GM19023 (cell line): ENCODE results near the gene BNIP3.
"Not testable (repeated sequence)": the region's sequence is repeated elsewhere in the genome, so short reads cannot be mapped to it uniquely, and the experiment has no call there.

ENCODE experiments used
- ATAC-seq: cut with Tn5 transposase; IDR thresholded peaks from one replicate; pipeline ENCODE4 v1.9.1; 2021; ENCODE audit warnings: mild to moderate bottlenecking, moderate library complexity; ENCODE audit not compliant: unreplicated experiment

The BNIP3 gene

DNA sequence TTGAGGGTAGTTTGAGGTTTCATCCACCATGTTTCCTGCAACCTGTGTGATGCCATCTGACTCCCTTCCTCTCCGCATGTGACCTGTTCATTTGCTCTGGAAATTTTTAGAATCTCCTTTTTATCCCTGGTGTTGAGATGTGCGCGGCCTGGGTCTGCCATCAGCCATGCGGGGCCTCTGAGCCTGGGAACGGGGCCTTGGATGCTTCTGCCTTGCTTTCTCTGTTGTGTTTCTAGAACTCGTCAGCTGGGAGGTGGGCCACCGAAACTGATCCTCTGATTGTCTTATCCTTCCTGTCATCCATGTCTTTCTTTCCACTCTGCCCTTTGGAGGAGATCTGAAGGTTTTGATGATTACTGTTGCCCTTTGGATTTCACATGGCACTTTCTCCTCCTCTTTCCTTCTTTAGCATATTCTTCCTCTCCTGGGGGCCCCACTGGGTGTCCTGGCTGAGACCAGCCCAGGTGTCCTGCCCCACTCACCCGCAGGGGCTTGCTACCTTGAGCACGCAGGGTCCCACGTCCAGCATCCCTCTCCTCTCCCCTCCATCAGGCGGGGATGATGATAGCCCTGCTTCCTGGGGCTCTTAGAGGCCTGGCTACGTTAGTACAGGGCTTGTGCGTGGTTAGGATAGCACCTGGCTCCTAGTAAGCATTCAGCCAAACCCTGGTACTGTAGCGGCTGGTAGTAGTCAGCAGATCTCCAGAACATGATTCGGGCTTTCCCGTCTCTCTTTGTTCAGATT, 51.0 kb downstream of the BNIP3 start:
- ATAC-seq, result no peak

- ATAC-seq, result no peak
These were observed 51.6 kb downstream of the BNIP3 start for GRCh38 chr10:131930150-131930549.

DNA sequence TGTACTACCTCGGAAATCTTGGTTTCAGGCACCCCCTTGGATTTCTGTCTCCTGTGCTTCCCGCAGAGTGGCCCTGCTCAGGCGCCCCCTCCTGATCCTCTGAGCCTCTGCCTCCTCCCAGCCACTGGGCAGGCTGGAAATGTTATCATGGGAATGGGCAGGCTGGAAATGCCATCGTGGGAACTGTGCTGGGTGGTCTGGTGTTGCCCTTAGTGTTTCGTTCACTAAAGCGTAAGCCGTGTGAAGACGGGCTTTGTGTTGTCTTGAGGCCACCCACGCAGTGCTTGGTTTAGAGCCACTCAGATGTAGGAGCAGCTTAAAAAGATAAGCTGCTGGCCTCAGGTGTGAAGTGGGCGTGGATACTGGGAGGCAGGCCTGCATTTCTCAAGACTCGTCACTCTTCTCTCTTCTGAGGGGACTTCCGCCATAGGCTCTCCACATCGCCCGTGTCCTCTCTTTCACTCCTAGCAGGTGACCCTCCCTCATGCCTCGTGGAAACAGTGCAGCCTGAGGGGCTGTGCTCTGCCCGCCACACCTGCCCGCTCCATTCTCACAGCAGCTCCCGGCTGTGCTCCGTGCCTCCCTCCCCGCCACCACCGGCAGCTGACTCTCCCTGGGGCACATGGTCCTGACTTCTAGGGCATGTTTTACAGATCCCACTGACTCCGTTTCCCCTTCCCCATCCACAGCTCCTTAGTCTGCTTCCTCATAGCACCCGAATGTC, 52.4 kb downstream of the BNIP3 start:
- no peak for ATAC-seq

GRCh38 chr10:131928248-131929095, 53.3 kb downstream of the BNIP3 start:
- ATAC-seq, result peak; percentile 88

DNA sequence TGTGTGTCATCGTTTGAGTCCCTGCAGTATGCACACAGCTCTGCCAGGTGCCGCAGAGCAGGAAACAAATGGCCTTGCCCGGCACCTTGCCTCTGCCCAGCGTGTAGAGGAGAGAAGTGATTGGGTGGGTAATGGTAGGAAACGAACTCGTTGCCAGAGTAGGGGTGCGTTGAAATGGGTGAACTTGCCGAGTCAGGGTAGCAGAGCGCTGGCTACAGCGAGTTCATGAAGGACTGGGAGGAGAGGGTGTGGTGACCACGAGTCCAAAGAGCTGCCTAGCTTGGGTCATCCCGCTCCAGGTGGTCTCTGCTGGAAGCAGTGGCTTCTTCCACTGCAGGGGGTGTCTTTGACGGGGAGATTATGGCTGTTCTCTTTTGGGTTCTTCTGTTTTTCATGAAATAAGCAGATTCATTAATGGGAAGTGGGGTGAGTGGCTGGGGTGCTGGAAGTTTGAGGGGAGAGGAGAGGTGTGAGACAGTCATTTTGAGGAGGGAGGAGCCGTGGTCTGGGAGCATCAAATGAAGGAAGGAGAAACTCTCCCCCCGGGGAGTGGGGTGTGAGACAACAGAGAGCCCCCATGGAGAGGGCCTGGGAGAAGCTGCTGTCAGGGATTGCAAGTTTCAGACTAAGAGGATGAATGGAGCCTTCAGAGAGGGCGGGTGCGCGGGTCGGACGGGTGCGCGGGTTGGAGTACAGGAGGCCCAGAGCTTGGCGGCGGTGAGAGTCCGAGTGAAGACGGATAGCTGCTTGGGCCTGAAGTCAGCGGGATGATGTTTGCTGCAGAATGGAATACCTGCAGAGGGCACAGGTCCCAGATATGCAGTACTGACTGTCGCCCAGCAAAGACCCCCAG, 54.8 kb downstream of the BNIP3 start:
- ATAC-seq, result no peak

- no peak for ATAC-seq
These were observed 55.5 kb downstream of the BNIP3 start for GRCh38 chr10:131926253-131926652.

GRCh38 chr10:131925716-131926115, 56.0 kb downstream of the BNIP3 start:
- ATAC-seq, result no peak

- no peak for ATAC-seq
These were observed 56.6 kb downstream of the BNIP3 start for GRCh38 chr10:131925011-131925649.

DNA sequence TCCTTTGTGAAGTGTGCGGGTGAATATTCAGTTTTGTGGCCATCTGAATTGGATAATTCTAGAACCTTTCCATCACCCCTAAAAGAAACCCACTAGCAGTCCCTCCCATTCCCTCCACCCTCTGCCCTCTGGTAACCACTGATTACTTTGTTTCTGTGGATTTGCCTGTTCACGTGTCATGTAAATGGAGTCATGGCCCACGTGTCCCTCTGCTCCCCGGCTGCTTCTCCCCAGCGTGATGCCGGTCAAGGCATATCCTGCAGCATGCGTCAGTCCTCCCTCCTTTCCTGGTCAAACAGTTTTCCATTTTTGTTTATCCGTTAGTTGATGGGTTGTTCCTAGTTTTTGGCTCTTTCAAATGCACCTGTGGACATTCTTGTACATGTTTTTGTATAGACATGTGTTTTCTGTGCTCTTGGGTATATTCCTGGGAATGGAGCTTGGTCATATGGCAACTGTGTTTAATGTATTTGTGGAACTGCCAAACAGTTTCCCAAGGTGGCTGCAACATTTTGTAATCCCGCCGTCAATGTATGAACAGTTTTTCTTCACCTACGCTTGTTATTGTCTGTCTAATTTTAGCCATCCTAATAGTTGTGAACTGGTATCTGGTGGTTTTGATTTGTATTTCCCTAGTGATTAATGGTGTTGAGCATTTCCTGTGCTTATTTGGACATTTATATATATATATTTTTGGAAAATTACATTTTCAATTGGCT, 58.5 kb downstream of the BNIP3 start:
- no peak for ATAC-seq

GRCh38 chr10:131921184-131921583, 60.5 kb downstream of the BNIP3 start:
- ATAC-seq, result peak; percentile 93

DNA sequence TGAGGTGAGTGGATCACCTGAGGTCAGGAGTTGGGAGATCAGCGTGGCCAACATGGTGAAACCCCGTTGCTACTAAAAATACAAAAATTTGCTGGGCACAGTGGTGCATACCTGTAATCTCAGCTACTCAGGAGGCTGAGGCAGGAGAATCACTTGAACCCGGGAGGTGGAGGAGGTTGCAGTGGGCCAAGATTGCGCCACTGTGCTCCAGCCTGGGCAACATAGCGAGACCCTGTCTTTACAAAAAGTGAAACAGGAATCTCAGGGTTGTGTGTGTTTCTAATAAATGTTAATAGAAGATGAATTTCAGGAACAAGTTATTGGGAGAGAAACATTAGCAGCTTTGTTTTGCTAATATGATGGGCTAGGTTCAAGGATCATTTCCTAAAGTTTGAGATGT, 61.0 kb downstream of the BNIP3 start:
- ATAC-seq, result no peak

DNA sequence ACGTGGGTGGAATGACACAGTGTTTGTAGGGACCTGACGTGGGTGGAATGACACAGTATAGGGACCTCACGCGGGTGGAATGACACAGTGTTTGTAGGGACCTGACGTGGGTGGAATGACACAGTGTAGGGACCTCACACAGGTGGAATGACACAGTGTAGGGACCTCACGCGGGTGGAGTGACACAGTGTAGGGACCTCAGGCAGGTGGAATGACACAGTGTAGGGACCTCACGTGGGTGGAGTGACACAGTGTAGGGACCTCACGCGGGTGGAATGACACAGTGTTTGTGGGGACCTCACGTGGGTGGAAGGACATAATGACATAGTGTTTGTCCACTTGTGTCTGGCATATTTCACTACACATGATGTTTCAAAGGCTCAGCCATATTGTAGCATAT, 61.6 kb downstream of the BNIP3 start:
- ATAC-seq, result no peak

DNA sequence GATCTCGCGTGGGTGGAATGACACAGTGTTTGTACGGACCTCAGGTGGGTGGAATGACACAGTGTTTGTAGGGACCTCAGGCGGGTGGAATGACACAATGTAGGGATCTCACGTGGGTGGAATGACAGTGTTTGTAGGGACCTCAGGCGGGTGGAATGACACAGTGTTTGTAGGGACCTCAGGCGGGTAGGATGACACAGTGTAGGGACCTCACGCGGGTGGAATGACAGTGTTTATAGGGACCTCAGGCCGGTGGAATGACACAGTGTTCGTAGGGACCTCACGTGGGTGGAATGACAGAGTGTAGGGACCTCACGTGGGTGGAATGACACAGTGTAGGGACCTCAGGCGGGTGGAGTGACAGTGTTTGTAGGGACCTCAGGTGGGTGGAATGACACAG, 62.3 kb downstream of the BNIP3 start:
- not testable (repeated sequence) for ATAC-seq
